Activated CD4-positive, alpha-beta T cell treated with anti-CD3 and anti-CD28 coated beads for 4 hours (primary cell): ENCODE data around the gene STUB1.

ENCODE experiments used
- DNase-seq, 2 donors: peaks; one replicate each; pipeline ENCODE4 v3.0.0-alpha.2; 2020

The STUB1 gene

DNA sequence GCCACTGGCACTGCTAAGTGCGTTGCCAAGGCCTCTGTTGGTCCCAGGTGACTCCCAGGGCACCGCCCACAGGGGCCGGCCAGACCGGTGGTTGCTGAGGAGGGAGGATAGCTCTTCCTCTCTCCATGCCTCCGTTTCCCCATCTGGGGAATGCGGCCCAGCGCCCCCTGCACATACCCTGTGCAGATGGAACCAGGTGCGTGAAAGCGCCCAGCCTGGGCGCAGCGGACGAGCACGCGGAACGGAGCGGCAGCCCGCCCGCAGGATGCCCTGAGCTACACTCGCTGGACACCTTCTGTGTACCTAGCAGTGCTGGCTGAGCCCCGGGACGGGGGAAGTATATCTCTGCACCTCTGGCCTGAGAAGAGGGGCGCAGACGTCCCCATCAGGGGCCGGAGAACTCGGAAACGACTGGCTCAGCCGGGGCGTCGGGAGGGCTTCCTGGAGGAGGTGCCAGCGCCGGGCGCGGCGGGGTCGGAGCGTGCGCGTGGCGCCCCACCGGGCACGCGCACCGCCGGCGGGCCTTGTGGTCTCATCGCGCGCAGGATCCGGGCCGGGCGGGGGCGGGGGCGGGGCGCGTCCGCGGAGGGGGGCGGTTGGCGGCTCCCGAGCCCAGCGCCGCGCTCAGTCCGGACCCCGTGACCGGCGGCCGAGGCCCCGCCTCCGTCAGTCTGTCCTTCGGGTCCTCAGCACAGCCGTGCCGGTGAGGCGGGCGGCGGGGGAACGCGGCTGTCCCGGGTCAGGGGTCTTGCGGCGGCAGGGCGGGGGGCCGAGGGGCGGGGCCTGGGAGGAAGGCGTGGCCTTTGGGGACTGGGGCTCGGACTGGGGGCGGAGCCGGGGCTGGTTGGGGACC lies 46.5 kb downstream of the STUB1 start, which contains the start of the genes CCDC78 and HAGHL:
Gene CCDC78, minus strand, starts transcription at position 6 of the 853 bp plus-strand sequence. CDS start 76 bp downstream, outside the sequence.
Gene HAGHL, plus strand, starts transcription at position 669 of the 853 bp plus-strand sequence. CDS start 404 bp downstream, outside the sequence.
- DNase-seq, result peak; percentile 49 to 54

- no peak for DNase-seq
These were observed 47.2 kb downstream of the STUB1 start for GRCh38 chr16:727291-727977.

DNA sequence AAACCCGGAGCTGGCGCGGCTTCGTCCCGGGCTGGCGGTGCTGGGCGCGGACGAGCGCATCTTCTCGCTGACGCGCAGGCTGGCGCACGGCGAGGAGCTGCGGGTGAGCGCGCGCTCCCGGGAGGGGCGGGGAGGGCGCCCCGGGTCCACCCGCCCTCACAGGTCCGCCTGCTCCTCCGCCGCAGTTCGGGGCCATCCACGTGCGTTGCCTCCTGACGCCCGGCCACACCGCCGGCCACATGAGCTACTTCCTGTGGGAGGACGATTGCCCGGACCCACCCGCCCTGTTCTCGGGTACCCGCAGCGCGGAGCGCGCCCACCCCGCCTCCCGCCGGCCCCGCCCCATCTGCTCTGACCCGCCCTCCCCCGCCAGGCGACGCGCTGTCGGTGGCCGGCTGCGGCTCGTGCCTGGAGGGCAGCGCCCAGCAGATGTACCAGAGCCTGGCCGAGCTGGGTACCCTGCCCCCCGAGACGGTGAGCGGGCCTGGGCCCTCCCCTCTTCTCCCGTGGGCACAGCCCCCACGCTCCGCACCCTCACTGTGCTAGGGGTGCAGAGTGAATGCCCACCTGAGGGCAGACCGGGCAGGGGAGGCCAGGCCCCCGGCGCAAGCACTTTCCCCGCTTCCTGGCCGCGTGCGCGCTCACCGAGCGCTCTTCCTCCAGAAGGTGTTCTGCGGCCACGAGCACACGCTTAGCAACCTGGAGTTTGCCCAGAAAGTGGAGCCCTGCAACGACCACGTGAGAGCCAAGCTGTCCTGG lies 48.1 kb downstream of the STUB1 start:
- peak; percentile 48 to 52 for DNase-seq

DNA sequence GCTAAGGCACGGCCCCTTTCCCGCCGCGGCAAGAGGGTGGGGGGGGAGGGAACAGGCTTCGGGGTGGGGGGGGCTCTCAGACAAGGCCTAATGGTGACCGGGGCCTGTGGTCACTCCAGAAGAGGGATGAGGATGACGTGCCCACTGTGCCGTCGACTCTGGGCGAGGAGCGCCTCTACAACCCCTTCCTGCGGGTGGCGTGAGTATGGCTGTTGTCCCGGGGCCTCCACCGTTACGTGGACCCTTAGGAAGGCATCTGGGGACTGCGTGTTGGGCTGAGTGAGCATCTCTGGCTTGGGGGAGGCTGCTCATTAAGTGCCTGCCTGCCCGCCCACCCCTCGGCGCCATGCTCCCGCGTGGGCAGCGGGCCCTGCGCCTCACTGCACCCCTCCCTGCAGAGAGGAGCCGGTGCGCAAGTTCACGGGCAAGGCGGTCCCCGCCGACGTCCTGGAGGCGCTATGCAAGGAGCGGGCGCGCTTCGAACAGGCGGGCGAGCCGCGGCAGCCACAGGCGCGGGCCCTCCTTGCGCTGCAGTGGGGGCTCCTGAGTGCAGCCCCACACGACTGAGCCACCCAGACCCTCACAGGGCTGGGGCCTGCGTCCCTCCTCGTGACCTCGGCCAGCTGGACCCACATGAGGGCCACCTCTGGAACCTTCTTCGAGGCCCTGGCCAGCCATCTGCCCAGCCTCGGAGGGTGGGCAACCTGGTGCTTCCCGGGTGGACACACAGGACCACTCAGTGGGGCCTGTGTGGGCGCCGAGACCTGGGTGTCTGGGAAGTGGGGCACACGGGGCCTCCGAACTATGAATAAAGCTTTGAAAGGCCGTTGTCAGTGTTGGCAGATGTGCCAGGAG lies 48.9 kb downstream of the STUB1 start:
- DNase-seq, result no peak

GRCh38 chr16:729768-730665 lies 49.8 kb downstream of the STUB1 start:
- no peak for DNase-seq

DNA sequence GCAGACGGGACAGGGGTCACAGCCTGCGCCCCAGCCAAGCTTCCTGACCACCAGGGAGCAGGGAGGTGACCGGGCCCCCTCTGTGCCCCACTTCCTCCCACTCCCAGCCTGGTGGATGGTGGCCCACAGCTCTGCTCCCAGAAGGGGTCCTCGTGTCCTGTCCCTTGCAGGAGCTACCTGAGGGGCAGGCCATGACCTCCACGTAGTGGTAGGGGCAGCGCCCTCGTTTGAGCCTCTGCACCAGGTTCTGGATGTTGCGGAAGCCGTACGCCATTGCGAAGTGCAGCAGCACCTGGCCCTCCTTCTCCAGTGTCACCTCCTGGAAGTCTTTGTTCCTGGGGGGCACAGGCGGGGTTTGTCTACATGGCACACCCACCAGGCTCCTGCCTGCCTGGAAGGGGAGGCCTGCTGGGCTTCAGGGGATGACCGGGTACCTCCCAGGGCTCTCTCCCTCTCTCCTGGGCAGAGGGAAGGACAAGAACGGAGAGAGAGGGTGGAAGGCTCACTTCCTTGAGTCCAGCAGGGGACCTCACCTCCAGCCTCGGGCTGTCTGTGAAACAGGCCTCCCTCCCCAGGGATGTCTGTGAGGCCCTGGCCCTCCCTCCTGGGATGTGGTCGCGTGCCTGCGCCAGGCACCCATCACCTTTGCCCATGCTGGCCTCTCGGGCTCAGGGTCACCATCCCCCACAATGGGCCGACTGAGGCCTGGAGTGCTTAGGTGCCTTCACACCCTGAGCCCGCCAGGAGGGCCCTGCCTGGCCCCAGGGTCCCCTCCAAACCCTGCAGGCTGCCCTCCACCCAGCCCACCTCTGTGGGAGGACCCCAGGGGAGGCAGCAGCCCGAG lies 50.7 kb downstream of the STUB1 start:
- DNase-seq, result no peak

GRCh38 chr16:732332-732731 lies 52.1 kb downstream of the STUB1 start:
- no peak for DNase-seq
